Measurements from ENCODE around the gene SERTM2.

SERTM2 gene

GRCh38 chrX:111511477-111511876 is at the start of gene SERTM2:
Gene SERTM2, plus strand, starts transcription at chrX:111511645. Its CDS starts 7,213 bp downstream, at chrX:111518858.
- Histone ChIP-seq H3K36me3 (ENCODE audit: control insufficient read depth in 2 of 2, insufficient read depth in 2 of 2, low read length in 2 of 2) (no peaks in the 10 kb centered on the region), H3K9me3 (ENCODE audit: control insufficient read depth in 2 of 2, low read length in 2 of 2) (no peaks in the 10 kb centered on the region), H3K9ac (ENCODE audit: low read depth in 1 of 2, low read length in 2 of 2) (no peak within 1 kb of the TSS), H3K27me3 (ENCODE audit: control insufficient read depth in 2 of 2, insufficient read depth in 2 of 2, low read length in 2 of 2) (peaks cover 0 to 3% of the 10 kb centered on the region in 2 donors), H3K4me3 (ENCODE audit: low read length in 2 of 2) (no peak within 1 kb of the TSS), H3K27ac (ENCODE audit: low read depth in 2 of 2, low read length in 2 of 2) (no peak within 1 kb of the TSS), H3K4me1 (ENCODE audit: control insufficient read depth in 2 of 2, insufficient read depth in 2 of 2, low read length in 2 of 2) (no peaks in the 10 kb centered on the region)

DNA sequence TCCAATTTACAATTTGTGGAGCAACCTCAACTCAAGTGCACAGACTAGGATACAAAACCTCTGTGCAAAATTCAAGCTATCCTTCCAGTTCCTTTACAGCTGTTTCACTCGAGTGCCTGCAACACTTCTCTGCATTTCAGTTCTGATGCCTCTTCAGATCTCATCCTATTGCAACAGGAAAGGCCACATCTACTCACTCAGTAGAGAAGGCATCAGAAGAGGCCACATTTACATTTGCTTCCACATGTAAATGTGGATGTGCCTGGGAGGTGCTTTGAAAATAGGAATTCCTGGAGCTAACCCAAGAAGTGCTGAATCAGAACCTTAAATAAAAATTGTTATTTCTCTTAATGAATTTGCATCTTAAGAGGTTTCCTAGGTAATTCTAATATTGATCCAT is 45.8 kb upstream of the SERTM2 start:
- Histone ChIP-seq H3K9ac (ENCODE audit: low read depth in 1 of 2, low read length in 2 of 2) (no peak overlapping the region), H3K27me3 (ENCODE audit: control insufficient read depth in 2 of 2, insufficient read depth in 2 of 2, low read length in 2 of 2) (no peaks in the 10 kb centered on the region), H3K4me1 (ENCODE audit: control insufficient read depth in 2 of 2, insufficient read depth in 2 of 2, low read length in 2 of 2) (no peaks in the 10 kb centered on the region), H3K4me3 (ENCODE audit: low read length in 2 of 2) (no peak overlapping the region), H3K36me3 (ENCODE audit: control insufficient read depth in 2 of 2, insufficient read depth in 2 of 2, low read length in 2 of 2) (no peaks in the 10 kb centered on the region), H3K27ac (ENCODE audit: low read depth in 2 of 2, low read length in 2 of 2) (no peak overlapping the region), H3K9me3 (ENCODE audit: control insufficient read depth in 2 of 2, low read length in 2 of 2) (no peaks in the 10 kb centered on the region)

DNA sequence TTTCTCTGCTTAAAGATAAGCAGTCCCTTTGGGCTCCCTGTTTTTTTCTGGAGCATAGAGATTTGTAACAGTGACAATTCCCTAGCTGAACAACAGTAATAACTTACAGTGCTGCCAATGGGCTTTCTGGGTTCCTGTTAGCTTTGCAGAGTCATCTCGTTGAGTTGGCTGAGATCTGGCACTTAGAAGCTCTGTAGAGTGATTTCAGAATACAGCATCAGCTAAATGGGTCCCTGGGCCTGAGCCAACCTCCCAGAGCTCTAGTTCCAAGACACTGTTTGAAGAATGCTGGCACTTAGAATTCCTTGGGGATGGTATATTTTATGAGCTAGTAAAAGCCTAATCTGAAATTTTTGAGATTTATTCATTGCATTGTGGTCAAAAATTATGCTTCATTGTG is 43.5 kb upstream of the SERTM2 start:
- no peak overlapping the region for H3K27ac ChIP-seq (ENCODE audit: low read depth in 2 of 2, low read length in 2 of 2)
- H3K36me3 ChIP-seq (ENCODE audit: control insufficient read depth in 2 of 2, insufficient read depth in 2 of 2, low read length in 2 of 2): no peaks in the 10 kb centered on the region
- no peak overlapping the region for H3K9ac ChIP-seq (ENCODE audit: low read depth in 1 of 2, low read length in 2 of 2)
- H3K9me3 ChIP-seq (ENCODE audit: control insufficient read depth in 2 of 2, low read length in 2 of 2): peaks cover 0 to 2% of the 10 kb centered on the region in 2 donors
- H3K27me3 ChIP-seq (ENCODE audit: control insufficient read depth in 2 of 2, insufficient read depth in 2 of 2, low read length in 2 of 2): peaks cover 0 to 4% of the 10 kb centered on the region in 2 donors
- H3K4me3 ChIP-seq (ENCODE audit: low read length in 2 of 2): no peak overlapping the region
- no peaks in the 10 kb centered on the region for H3K4me1 ChIP-seq (ENCODE audit: control insufficient read depth in 2 of 2, insufficient read depth in 2 of 2, low read length in 2 of 2)

DNA sequence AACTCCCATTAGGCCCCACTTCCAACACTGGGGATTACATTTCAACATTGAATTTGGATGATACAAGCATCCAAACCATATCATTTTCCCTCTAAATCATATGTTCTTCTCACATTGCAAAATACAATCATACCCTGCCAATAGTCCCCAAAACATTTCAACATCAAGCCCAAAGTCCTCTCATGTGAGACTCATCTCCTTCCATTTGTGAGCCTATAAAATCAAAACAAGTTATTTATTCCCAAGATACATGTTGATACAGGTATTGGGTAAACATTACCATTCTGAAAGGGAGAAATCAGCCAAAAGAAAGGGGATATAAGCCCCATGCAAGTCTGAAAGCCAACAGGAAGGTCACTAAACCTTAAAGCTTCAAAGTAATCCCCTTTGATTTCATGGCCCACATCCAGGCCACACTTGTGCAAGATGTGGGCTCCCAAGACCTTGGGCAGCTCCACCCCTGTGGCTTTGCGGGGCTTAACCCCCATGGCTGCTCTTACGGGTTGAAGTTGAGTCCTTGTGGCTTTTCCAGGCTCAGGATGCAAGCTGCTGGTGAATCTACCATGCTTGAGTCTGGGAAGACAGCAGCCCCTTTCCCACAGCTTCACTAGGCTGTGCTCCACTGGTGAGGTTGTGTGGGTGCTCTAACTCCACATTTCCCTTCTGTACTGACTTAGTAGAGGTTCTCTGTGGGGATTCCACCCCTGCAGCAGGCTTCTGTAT is 40.6 kb upstream of the SERTM2 start:
- no peak overlapping the region for H3K27ac ChIP-seq (ENCODE audit: low read depth in 2 of 2, low read length in 2 of 2)
- no peak overlapping the region for H3K9ac ChIP-seq (ENCODE audit: low read depth in 1 of 2, low read length in 2 of 2)
- H3K27me3 ChIP-seq (ENCODE audit: control insufficient read depth in 2 of 2, insufficient read depth in 2 of 2, low read length in 2 of 2): peaks cover 0 to 4% of the 10 kb centered on the region in 2 donors
- H3K9me3 ChIP-seq (ENCODE audit: control insufficient read depth in 2 of 2, low read length in 2 of 2): peaks cover 0 to 2% of the 10 kb centered on the region in 2 donors
- no peak overlapping the region for H3K4me3 ChIP-seq (ENCODE audit: low read length in 2 of 2)
- no peaks in the 10 kb centered on the region for H3K4me1 ChIP-seq (ENCODE audit: control insufficient read depth in 2 of 2, insufficient read depth in 2 of 2, low read length in 2 of 2)
- H3K36me3 ChIP-seq (ENCODE audit: control insufficient read depth in 2 of 2, insufficient read depth in 2 of 2, low read length in 2 of 2): no peaks in the 10 kb centered on the region

DNA sequence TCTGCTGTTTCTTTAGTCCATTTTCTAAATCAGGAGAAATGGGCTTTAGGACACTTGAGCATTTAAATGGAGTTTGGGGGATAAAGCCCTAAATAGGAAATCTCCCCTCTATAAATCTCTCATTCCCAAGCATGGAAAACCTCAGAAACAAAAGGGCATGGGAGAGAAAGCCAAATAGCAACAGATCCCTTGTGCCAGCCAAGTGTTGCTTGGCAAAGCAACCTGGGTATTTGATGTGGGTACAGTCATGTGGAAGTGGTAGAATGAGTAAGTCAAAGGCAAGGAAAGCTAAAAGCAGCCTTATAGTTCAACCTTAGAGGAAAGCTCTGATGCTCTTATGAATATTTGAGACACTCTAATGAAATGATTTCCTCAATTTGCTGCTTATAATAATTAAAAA is 29.5 kb upstream of the SERTM2 start:
- no peak overlapping the region for H3K9ac ChIP-seq (ENCODE audit: low read depth in 1 of 2, low read length in 2 of 2)
- no peak overlapping the region for H3K4me3 ChIP-seq (ENCODE audit: low read length in 2 of 2)
- H3K36me3 ChIP-seq (ENCODE audit: control insufficient read depth in 2 of 2, insufficient read depth in 2 of 2, low read length in 2 of 2): no peaks in the 10 kb centered on the region
- no peaks in the 10 kb centered on the region for H3K27me3 ChIP-seq (ENCODE audit: control insufficient read depth in 2 of 2, insufficient read depth in 2 of 2, low read length in 2 of 2)
- no peaks in the 10 kb centered on the region for H3K9me3 ChIP-seq (ENCODE audit: control insufficient read depth in 2 of 2, low read length in 2 of 2)
- H3K27ac ChIP-seq (ENCODE audit: low read depth in 2 of 2, low read length in 2 of 2): no peak overlapping the region
- H3K4me1 ChIP-seq (ENCODE audit: control insufficient read depth in 2 of 2, insufficient read depth in 2 of 2, low read length in 2 of 2): no peaks in the 10 kb centered on the region

- no peaks in the 10 kb centered on the region for H3K36me3 ChIP-seq (ENCODE audit: control insufficient read depth in 2 of 2, insufficient read depth in 2 of 2, low read length in 2 of 2)
- H3K4me1 ChIP-seq (ENCODE audit: control insufficient read depth in 2 of 2, insufficient read depth in 2 of 2, low read length in 2 of 2): no peaks in the 10 kb centered on the region
- no peaks in the 10 kb centered on the region for H3K9me3 ChIP-seq (ENCODE audit: control insufficient read depth in 2 of 2, low read length in 2 of 2)
- no peak overlapping the region for H3K4me3 ChIP-seq (ENCODE audit: low read length in 2 of 2)
- H3K9ac ChIP-seq (ENCODE audit: low read depth in 1 of 2, low read length in 2 of 2): no peak overlapping the region
- no peak overlapping the region for H3K27ac ChIP-seq (ENCODE audit: low read depth in 2 of 2, low read length in 2 of 2)
- H3K27me3 ChIP-seq (ENCODE audit: control insufficient read depth in 2 of 2, insufficient read depth in 2 of 2, low read length in 2 of 2): no peaks in the 10 kb centered on the region
Observed at GRCh38 chrX:111483135-111483534, 28.3 kb upstream of the SERTM2 start.

GRCh38 chrX:111483881-111484280 is 27.6 kb upstream of the SERTM2 start:
- H3K9me3 ChIP-seq (ENCODE audit: control insufficient read depth in 2 of 2, low read length in 2 of 2): no peaks in the 10 kb centered on the region
- H3K27me3 ChIP-seq (ENCODE audit: control insufficient read depth in 2 of 2, insufficient read depth in 2 of 2, low read length in 2 of 2): no peaks in the 10 kb centered on the region
- H3K36me3 ChIP-seq (ENCODE audit: control insufficient read depth in 2 of 2, insufficient read depth in 2 of 2, low read length in 2 of 2): no peaks in the 10 kb centered on the region
- H3K4me3 ChIP-seq (ENCODE audit: low read length in 2 of 2): no peak overlapping the region
- no peak overlapping the region for H3K9ac ChIP-seq (ENCODE audit: low read depth in 1 of 2, low read length in 2 of 2)
- H3K4me1 ChIP-seq (ENCODE audit: control insufficient read depth in 2 of 2, insufficient read depth in 2 of 2, low read length in 2 of 2): no peaks in the 10 kb centered on the region
- no peak overlapping the region for H3K27ac ChIP-seq (ENCODE audit: low read depth in 2 of 2, low read length in 2 of 2)

DNA sequence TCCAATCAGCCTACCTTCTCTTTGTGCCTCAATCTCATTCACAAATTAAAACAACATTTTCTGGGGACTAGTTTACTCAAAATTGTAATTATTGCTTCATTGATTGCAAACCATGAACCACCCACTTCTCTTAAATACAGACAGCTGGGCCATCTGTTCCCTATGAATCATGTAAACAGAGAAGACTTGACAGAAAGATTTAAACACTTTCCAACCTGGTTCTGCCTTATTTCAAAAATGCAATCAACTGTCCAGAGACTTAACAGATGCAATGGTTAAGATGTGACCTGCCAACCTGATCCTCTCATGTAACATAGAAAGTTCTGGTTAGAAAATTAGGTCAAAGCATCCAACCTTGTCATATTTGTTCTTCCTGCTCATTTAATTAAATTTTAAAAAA is 20.8 kb upstream of the SERTM2 start:
- H3K4me3 ChIP-seq (ENCODE audit: low read length in 2 of 2): no peak overlapping the region
- no peaks in the 10 kb centered on the region for H3K27me3 ChIP-seq (ENCODE audit: control insufficient read depth in 2 of 2, insufficient read depth in 2 of 2, low read length in 2 of 2)
- H3K9me3 ChIP-seq (ENCODE audit: control insufficient read depth in 2 of 2, low read length in 2 of 2): no peaks in the 10 kb centered on the region
- no peaks in the 10 kb centered on the region for H3K4me1 ChIP-seq (ENCODE audit: control insufficient read depth in 2 of 2, insufficient read depth in 2 of 2, low read length in 2 of 2)
- no peak overlapping the region for H3K9ac ChIP-seq (ENCODE audit: low read depth in 1 of 2, low read length in 2 of 2)
- no peaks in the 10 kb centered on the region for H3K36me3 ChIP-seq (ENCODE audit: control insufficient read depth in 2 of 2, insufficient read depth in 2 of 2, low read length in 2 of 2)
- H3K27ac ChIP-seq (ENCODE audit: low read depth in 2 of 2, low read length in 2 of 2): no peak overlapping the region

DNA sequence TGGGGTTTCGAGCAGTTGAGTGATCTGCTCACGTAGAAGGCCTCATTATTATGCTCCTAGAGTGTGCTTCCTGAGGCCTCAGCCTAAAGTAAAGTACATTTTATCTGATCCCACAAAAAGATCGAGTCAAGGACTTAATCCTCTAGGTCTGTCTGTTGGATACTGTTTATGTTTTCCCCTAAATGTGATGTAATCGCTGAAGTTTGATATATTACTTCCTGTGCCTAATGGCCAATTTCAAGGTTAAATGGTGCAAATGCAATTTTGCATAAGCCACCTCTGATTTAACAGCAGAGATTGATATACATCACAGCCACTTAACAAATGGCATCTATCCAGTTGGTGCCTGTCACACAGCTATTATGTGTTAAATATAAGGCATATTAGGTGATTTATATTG is 19.4 kb upstream of the SERTM2 start:
- Histone ChIP-seq H3K27ac (ENCODE audit: low read depth in 2 of 2, low read length in 2 of 2) (no peak overlapping the region), H3K4me1 (ENCODE audit: control insufficient read depth in 2 of 2, insufficient read depth in 2 of 2, low read length in 2 of 2) (no peaks in the 10 kb centered on the region), H3K9me3 (ENCODE audit: control insufficient read depth in 2 of 2, low read length in 2 of 2) (no peaks in the 10 kb centered on the region), H3K9ac (ENCODE audit: low read depth in 1 of 2, low read length in 2 of 2) (no peak overlapping the region), H3K36me3 (ENCODE audit: control insufficient read depth in 2 of 2, insufficient read depth in 2 of 2, low read length in 2 of 2) (no peaks in the 10 kb centered on the region), H3K27me3 (ENCODE audit: control insufficient read depth in 2 of 2, insufficient read depth in 2 of 2, low read length in 2 of 2) (no peaks in the 10 kb centered on the region), H3K4me3 (ENCODE audit: low read length in 2 of 2) (no peak overlapping the region)

- H3K9me3 ChIP-seq (ENCODE audit: control insufficient read depth in 2 of 2, low read length in 2 of 2): no peaks in the 10 kb centered on the region
- no peak overlapping the region for H3K4me3 ChIP-seq (ENCODE audit: low read length in 2 of 2)
- H3K4me1 ChIP-seq (ENCODE audit: control insufficient read depth in 2 of 2, insufficient read depth in 2 of 2, low read length in 2 of 2): no peaks in the 10 kb centered on the region
- H3K27ac ChIP-seq (ENCODE audit: low read depth in 2 of 2, low read length in 2 of 2): no peak overlapping the region
- H3K27me3 ChIP-seq (ENCODE audit: control insufficient read depth in 2 of 2, insufficient read depth in 2 of 2, low read length in 2 of 2): no peaks in the 10 kb centered on the region
- H3K36me3 ChIP-seq (ENCODE audit: control insufficient read depth in 2 of 2, insufficient read depth in 2 of 2, low read length in 2 of 2): no peaks in the 10 kb centered on the region
- H3K9ac ChIP-seq (ENCODE audit: low read depth in 1 of 2, low read length in 2 of 2): no peak overlapping the region
Observed at GRCh38 chrX:111498538-111499103, 12.8 kb upstream of the SERTM2 start.
